Upper lobe of right lung (tissue), 1 donor: ENCODE data around the gene PMM1. TPM values are rescaled to one million over a fixed set of nuclear protein-coding genes. Genes with fewer than 3 reads are reported as not detected.
"Not testable (repeated sequence)": the region's sequence is repeated elsewhere in the genome, so short reads cannot be mapped to it uniquely, and the experiment has no call there.

ENCODE experiments used
- ATAC-seq: fragments of 200-7000 bp; cut with Tn5 transposase; one replicate; pipeline ENCODE4 v1.9.1; 2020; ENCODE audit warnings: mild to moderate bottlenecking, moderate library complexity
- DNase-seq: peaks from one replicate; pipeline ENCODE4 v3.0.0-alpha.2; 2020
- H3K27ac ChIP-seq: fragments of 200-600 bp; one replicate; pipeline ENCODE4 v1.8.0; 2022
- H3K27me3 ChIP-seq: fragments of 200-600 bp; one replicate; pipeline ENCODE4 v1.8.0; 2022; ENCODE audit warnings: mild to moderate bottlenecking
- H3K36me3 ChIP-seq: fragments of 200-600 bp; one replicate; pipeline ENCODE4 v1.8.0; 2022
- H3K4me1 ChIP-seq: fragments of 200-600 bp; one replicate; pipeline ENCODE4 v1.8.0; 2022
- H3K4me3 ChIP-seq: fragments of 200-600 bp; one replicate; pipeline ENCODE4 v1.8.0; 2022; ENCODE audit warnings: mild to moderate bottlenecking
- H3K9me3 ChIP-seq: fragments of 200-600 bp; one replicate; pipeline ENCODE4 v1.8.0; 2022
- intact Hi-C: fragments of 100-400 bp; cut with DNase I; formaldehyde crosslinking; loops from one replicate; pipeline ENCODE4 v1.11.0; 2022
- total RNA-seq: library from RNA; stranded (reverse); fragmentation: NEBNext Ultra II Directional; extraction: Animal tissue kit (Norgen Biotek cat#: 25700); gene quantifications from one replicate; pipeline ENCODE4 v1.2.1, GENCODE V29; 2021
- TF ChIP-seq, protein P1 (sequence below): fragments of 200-600 bp; IDR thresholded peaks from one replicate; pipeline ENCODE4 v1.8.0; 2022; ENCODE audit warnings: antibody characterized with exemption
- donor health status: DM: no; HTN: yes; CAD: no; lungs with severe emphysema.

PMM1 gene
- total RNA-seq, 1 donor from 2014 or later: 44.4 TPM

DNA sequence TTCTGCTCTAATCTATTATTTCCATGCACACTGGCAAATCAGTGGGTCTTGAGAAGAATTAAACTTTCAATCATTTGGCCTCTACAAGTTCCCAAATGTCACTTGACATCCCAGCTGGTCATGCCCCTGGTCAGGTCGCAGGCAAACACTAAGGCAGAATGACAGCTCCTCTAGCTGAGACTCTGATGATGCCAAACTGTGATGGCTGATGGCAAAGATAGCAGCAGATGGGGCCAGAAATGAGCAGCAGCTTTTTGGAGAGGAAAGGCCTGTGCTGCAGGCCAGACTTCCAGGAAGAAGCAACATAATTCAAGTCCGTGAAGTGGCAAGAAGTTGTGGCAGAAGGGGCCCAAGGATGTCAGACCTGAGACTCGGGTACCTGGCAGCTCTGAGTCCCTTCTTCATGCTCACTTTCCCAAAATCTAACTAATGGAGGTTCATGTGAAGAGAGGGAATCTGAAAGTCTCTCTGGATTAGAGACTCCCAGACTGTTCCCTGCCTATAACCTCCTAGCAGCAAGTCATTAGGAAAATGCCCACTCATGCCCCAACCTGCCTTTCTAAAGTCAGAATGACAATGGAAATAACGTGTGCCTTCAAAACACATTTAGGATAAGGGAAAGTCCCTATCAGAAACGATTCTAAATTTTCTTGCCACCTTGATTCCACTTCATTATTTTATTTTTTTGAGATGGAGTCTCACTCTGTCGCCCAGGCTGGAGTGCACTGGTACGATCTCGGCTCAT lies 9.4 kb upstream of the PMM1 start:
- H3K36me3 ChIP-seq: peaks cover 43% of the 10 kb centered on the region
- TF ChIP-seq, protein P1, sequence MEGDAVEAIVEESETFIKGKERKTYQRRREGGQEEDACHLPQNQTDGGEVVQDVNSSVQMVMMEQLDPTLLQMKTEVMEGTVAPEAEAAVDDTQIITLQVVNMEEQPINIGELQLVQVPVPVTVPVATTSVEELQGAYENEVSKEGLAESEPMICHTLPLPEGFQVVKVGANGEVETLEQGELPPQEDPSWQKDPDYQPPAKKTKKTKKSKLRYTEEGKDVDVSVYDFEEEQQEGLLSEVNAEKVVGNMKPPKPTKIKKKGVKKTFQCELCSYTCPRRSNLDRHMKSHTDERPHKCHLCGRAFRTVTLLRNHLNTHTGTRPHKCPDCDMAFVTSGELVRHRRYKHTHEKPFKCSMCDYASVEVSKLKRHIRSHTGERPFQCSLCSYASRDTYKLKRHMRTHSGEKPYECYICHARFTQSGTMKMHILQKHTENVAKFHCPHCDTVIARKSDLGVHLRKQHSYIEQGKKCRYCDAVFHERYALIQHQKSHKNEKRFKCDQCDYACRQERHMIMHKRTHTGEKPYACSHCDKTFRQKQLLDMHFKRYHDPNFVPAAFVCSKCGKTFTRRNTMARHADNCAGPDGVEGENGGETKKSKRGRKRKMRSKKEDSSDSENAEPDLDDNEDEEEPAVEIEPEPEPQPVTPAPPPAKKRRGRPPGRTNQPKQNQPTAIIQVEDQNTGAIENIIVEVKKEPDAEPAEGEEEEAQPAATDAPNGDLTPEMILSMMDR: no peak

DNA sequence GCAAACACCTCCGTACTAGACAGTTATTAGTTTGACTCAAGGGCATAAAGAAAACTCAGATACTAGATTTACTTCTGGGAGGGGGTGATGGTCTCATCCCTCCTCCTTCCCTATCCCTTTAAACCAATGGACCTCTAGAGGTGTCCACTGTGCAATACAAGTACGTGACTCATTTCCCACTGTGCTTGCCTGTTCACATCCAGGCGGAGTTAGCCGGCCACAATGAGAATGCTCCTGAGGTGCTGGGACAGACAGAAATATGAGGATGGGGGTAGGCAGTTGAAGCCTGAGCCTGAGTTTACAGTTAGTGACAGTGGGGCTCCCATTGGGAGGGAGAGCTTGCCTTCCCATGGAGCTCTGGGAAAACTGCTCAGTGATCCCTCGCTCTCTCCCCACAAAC lies 8.4 kb upstream of the PMM1 start:
- intact Hi-C loops: loop anchor here (10.0 kb wide), 1 partner anchor 193 kb away; no protein-coding TSS in a partner anchor
- Histone ChIP-seq H3K27ac (no peak overlapping the region), H3K4me1 (no peaks in the 10 kb centered on the region), H3K4me3 (no peak overlapping the region), H3K27me3 (no peaks in the 10 kb centered on the region), H3K36me3 (peaks cover 38% of the 10 kb centered on the region), H3K9me3 (no peaks in the 10 kb centered on the region)
- TF ChIP-seq, protein P1: no peak
- DNase-seq (peak; percentile 21), ATAC-seq (no peak)

More for the DNA sequence above, 9.4 kb upstream of the PMM1 start:
- no peak overlapping the region for H3K27ac ChIP-seq
- H3K9me3 ChIP-seq: no peaks in the 10 kb centered on the region
- no peak overlapping the region for H3K4me3 ChIP-seq
- H3K27me3 ChIP-seq: no peaks in the 10 kb centered on the region
- DNase-seq (peak; percentile 22), ATAC-seq (no peak)
- H3K4me1 ChIP-seq: no peaks in the 10 kb centered on the region
- intact Hi-C loops: loop anchor here (10.0 kb wide), 1 partner anchor 194 kb away; no protein-coding TSS in a partner anchor

DNA sequence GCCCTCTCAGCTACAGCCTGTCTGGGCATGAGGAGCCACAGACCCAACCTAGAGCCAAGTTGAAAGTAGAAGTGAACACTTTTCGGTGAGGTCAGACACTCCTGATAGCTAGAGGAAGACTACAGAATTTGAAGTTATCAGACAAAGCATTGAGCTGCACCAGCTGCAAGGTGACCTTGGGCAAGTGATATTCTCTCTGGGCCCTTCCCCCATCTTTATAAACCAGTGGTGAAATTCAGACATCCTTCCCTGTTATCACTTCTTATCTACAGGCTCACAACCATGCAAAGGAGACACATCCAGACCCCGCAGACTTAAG lies 8.0 kb upstream of the PMM1 start:
- ATAC-seq (no peak), DNase-seq (no peak)
- Histone ChIP-seq H3K27me3 (no peaks in the 10 kb centered on the region), H3K27ac (peak overlapping the region; percentile 24), H3K9me3 (no peaks in the 10 kb centered on the region), H3K36me3 (peaks cover 33% of the 10 kb centered on the region), H3K4me3 (no peak overlapping the region), H3K4me1 (no peaks in the 10 kb centered on the region)
- intact Hi-C loops: loop anchor here (10.0 kb wide), 1 partner anchor 193 kb away; no protein-coding TSS in a partner anchor
- TF ChIP-seq, protein P1: no peak

DNA sequence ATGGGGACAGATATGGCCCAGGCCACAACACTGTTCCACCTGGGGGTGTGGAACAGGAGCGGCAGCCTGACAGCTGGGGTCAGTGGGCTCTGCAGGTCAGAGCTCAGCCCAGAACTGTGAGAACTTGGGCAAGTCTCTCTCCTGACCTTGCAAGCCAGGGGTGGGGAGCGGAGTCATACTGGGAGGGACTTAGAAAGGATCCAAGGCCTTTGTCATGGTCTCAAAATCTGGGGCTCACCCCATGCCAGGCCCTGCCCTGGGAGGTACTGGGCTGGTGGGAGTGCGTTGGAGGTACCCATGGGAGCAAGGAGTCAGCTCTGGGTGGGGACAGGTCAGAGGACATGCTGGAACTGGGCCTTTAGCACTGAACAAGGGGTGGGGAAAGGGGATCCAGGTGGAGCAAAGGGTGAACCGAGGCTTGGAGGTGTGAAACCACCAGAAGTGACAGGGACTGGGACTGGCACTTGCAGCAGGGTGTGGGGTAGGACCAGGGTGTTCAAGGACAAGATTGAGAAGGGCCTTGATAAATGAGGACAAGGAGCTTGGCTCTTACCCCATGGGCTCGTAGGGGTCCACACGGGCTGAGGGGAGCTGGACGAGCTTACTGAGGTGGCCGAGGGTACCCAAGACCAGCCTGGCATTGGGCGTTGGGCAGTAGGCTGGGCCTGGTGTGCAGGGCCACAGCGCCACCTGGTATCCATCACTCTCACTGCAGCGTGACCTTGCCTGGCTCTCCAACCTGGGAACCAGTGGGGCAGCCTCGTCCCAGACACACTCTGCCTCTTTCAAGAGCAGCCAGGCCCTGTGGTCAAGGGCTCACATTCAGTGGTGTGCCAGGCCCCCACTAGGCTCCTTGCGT lies 7.4 kb upstream of the PMM1 start:
- peak; percentile 98 for ATAC-seq
- Histone ChIP-seq H3K4me1 (no peaks in the 10 kb centered on the region), H3K36me3 (peaks cover 27% of the 10 kb centered on the region), H3K27me3 (no peaks in the 10 kb centered on the region), H3K9me3 (no peaks in the 10 kb centered on the region), H3K4me3 (no peak overlapping the region), H3K27ac (peak overlapping the region; percentile 24)
- TF ChIP-seq, protein P1: peak; percentile 74
- intact Hi-C loops: loop anchor here (10.0 kb wide), 1 partner anchor 192 kb away; no protein-coding TSS in a partner anchor
- DNase-seq: peak; percentile 85

DNA sequence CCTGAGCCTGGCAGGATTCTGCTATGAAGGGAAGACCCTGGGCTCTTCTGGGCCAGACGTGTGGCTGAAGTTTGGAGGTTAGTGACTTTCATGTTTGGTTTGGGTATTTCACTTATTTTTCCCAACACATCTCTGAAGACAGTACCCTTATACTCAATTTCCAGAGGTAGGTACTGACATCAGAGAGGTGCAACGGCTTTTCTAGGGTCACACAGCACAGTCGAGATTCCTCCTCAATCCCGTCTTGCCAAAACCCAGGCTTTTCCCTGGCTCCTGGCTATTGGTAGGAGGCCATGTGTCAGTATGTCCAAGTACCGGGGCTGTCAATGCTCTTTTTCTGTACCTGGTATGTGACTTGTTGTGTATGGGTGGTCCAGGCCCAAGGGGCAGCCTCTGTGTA lies 6.1 kb upstream of the PMM1 start:
- Histone ChIP-seq H3K36me3 (peaks cover 14% of the 10 kb centered on the region), H3K4me1 (no peaks in the 10 kb centered on the region), H3K9me3 (no peaks in the 10 kb centered on the region), H3K27me3 (no peaks in the 10 kb centered on the region), H3K27ac (no peak overlapping the region), H3K4me3 (no peak overlapping the region)
- TF ChIP-seq, protein P1: no peak
- ATAC-seq (no peak), DNase-seq (no peak)
- intact Hi-C loops: loop anchor here (10.0 kb wide), 1 partner anchor 191 kb away; no protein-coding TSS in a partner anchor

DNA sequence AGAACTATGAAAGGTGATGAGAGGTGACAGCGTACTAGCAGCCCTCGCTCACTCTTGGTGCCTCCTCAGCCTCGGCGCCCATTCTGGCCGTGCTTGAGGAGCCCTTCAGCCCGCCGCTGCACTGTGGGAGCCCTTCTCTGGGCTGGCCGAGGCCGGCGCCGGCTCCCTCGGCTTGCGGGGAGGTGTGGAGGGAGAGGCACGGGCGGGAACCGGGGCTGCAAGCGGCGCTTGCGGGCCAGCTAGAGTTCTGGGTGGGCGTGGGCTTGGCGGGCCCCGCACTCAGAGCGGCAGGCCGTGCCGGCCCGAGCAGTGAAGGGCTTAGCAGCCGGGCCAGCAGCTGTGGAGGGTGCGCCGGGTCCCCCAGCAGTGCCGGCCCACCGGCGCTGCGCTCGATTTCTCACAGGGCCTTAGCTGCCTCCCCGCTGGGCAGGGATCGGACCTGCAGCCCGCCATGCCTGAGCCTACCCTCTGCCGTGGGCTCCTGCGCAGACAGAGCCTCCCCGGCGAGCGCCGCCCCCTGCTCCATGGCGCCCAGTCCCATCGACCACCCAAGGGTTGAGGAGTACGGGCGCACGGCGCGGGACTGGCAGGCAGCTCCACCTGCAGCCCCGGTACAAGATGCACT lies 3.8 kb upstream of the PMM1 start:
- H3K4me3 ChIP-seq, H3K9me3 ChIP-seq, H3K36me3 ChIP-seq, H3K27ac ChIP-seq, H3K27me3 ChIP-seq, H3K4me1 ChIP-seq, DNase-seq, ATAC-seq: not testable (repeated sequence)
- intact Hi-C loops: loop anchor here (10.0 kb wide), 1 partner anchor 189 kb away; no protein-coding TSS in a partner anchor
